ENCODE results near the gene PCK2.

The PCK2 gene

GRCh38 chr14:24083462-24083861 lies 10.6 kb upstream of the PCK2 start:
- no peak for TF ChIP-seq CTCF (IDR thresholded peaks at IDR 0.05; ENCODE audit: insufficient read depth, low read depth, low read length, missing control alignments)
- no peak for DNase-seq (ENCODE audit: low read depth)
- H3K4me3 ChIP-seq (ENCODE audit: low read length) = no peak overlapping the region

DNA sequence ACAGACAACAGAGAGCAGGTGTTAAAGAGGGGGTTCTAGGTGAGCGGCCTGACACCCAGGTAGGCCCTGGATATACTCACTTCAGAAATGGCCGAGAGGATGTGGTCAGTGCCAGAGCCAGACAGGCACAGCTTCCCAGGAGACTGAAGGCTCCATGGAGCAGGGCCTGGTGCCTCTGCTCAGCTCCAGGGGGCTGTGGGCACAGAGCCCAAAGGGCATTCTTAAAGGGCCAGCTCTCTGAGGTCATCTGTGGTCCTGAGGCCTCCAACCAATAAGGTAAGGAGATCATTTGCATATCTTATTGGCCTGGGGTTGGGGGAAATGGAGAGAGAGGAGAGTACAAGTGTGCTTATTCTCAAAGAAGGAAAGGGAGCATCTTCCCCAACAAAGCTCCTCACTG lies 9.7 kb upstream of the PCK2 start:
- no peak overlapping the region for H3K4me3 ChIP-seq (ENCODE audit: low read length)
- TF ChIP-seq CTCF (IDR thresholded peaks at IDR 0.05; ENCODE audit: insufficient read depth, low read depth, low read length, missing control alignments) = no peak
- DNase-seq (ENCODE audit: low read depth) = no peak

DNA sequence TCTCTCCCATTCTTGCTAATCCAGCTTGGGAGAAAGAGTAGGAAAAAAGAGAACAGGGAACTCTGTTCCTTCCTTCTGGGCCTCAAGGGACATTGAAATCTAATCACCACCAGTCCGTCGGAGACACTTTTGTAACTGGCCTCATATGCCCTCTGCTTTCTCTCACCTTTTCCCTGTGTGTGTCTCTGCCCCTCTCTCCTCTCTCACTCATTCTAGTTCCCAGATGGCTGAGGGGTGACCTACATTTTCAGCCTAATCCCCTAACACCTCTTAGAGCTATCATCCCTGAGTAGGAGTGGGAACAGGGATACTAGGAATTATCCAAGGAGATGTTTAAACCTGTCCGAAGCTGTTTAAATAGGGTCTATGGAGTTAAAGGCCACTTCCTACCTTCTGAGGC lies 8.9 kb upstream of the PCK2 start:
- no peak for DNase-seq (ENCODE audit: low read depth)
- no peak for TF ChIP-seq CTCF (IDR thresholded peaks at IDR 0.05; ENCODE audit: insufficient read depth, low read depth, low read length, missing control alignments)

DNA sequence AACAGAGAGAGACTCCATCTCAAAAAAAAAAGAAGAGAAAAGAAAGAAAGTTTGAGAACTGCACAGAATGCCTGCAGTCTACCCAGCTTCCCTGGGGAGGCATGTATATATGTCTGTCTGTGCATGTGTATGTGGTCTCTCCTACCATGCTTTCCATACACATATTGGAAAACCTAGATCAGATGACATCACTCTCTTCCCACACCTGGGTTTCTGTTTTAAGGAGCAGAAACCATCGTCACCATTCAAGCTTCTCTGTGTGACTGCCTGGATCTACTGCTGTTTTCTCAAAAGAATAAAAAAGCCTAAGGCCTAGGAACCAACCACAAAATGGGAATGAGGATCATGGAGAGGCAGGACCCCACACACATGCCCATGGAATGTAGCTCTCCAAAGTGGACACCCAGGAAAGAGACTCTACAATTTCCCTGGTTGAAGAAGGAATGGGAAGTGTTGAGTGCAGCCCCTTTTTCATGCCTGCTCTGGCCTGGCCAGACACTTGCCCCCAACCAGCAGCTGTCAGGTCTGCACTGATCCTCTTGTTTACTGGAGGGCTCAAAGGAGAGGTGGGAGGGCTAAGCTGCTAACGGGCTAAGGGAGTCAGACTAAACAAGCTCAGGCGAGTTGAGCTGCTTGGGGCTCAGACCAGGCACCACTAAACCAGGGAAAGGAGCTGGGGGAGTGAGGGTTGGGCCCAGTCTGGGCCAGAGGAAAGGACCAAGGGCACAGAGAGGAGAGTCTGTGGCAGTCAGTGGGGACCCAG lies 7.7 kb upstream of the PCK2 start:
- TF ChIP-seq CTCF (IDR thresholded peaks at IDR 0.05; ENCODE audit: insufficient read depth, low read depth, low read length, missing control alignments) = no peak
- no peak overlapping the region for H3K4me3 ChIP-seq (ENCODE audit: low read length)
- no peak for DNase-seq (ENCODE audit: low read depth)

More for the DNA sequence above, 8.9 kb upstream of the PCK2 start:
- no peak overlapping the region for H3K4me3 ChIP-seq (ENCODE audit: low read length)

GRCh38 chr14:24087004-24087403 lies 7.1 kb upstream of the PCK2 start:
- TF ChIP-seq CTCF (IDR thresholded peaks at IDR 0.05; ENCODE audit: insufficient read depth, low read depth, low read length, missing control alignments) = no peak
- no peak for DNase-seq (ENCODE audit: low read depth)

GRCh38 chr14:24088095-24088494 lies 6.0 kb upstream of the PCK2 start:
- TF ChIP-seq CTCF (IDR thresholded peaks at IDR 0.05; ENCODE audit: insufficient read depth, low read depth, low read length, missing control alignments) = no peak
- DNase-seq (ENCODE audit: low read depth) = no peak

More at GRCh38 chr14:24087004-24087403, 7.1 kb upstream of the PCK2 start:
- no peak overlapping the region for H3K4me3 ChIP-seq (ENCODE audit: low read length)

DNA sequence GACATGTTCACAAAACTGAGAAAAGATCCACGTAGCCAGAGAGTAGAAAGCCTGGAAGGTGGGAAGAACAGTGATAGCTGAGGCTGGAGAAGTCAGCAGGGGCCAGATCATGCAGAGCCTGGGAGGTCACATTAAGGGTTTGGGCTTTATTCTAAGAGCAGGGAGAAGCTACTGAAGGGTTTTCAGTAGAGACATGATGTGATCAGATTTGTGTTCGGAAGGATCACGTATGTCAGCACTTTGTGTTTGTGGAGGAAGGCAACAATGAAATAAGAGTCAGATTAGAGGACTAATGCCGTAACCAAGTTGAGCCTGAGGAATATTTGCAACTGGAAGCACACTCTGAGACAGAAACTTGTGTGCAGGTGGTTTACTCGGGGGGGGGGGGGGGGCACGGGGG lies 4.2 kb upstream of the PCK2 start:
- no peak for TF ChIP-seq CTCF (IDR thresholded peaks at IDR 0.05; ENCODE audit: insufficient read depth, low read depth, low read length, missing control alignments)
- no peak overlapping the region for H3K4me3 ChIP-seq (ENCODE audit: low read length)

More at GRCh38 chr14:24088095-24088494, 6.0 kb upstream of the PCK2 start:
- no peak overlapping the region for H3K4me3 ChIP-seq (ENCODE audit: low read length)

More for the DNA sequence above, 4.2 kb upstream of the PCK2 start:
- no peak for DNase-seq (ENCODE audit: low read depth)

All from epithelial cell of esophagus (primary cell).